KMS-11 (cell line): ENCODE results near the gene FAM184B.

Experiments used
- H2AFZ ChIP-seq: fragments of 200-600 bp; sonication (generic); 2 replicates; pipeline ENCODE4 v1.6.1; 2016; ENCODE audit warnings: antibody characterized with exemption, mixed run types, low read depth
- H3K27ac ChIP-seq: fragments of 200-600 bp; sonication (generic); 2 replicates; pipeline ENCODE4 v1.6.1; 2016; ENCODE audit warnings: mild to moderate bottlenecking, mixed run types
- H3K27me3 ChIP-seq: fragments of 200-600 bp; sonication (generic); 2 replicates; pipeline ENCODE4 v1.6.1; 2017; ENCODE audit warnings: mild to moderate bottlenecking, low read depth, mixed run types, moderate library complexity; ENCODE audit not compliant: insufficient read depth
- H3K36me3 ChIP-seq: fragments of 200-600 bp; sonication (generic); 2 replicates; pipeline ENCODE4 v1.6.1; 2017; ENCODE audit warnings: mild to moderate bottlenecking, mixed run types; ENCODE audit not compliant: insufficient read depth
- H3K4me1 ChIP-seq: fragments of 200-600 bp; sonication (generic); 2 replicates; pipeline ENCODE4 v1.6.1; 2016; ENCODE audit warnings: mild to moderate bottlenecking, low read depth, mixed run types; ENCODE audit not compliant: poor library complexity, severe bottlenecking
- H3K4me2 ChIP-seq: fragments of 200-600 bp; sonication (generic); 2 replicates; pipeline ENCODE4 v1.7.0; 2016; ENCODE audit warnings: mild to moderate bottlenecking, mixed run types
- H3K4me3 ChIP-seq: fragments of 200-600 bp; sonication (generic); IDR thresholded peaks from 2 replicates; pipeline ENCODE4 v1.6.1; 2017; ENCODE audit warnings: low read depth, low read length, mixed read lengths; ENCODE audit not compliant: insufficient read depth
- H3K79me2 ChIP-seq: fragments of 200-600 bp; sonication (generic); 2 replicates; pipeline ENCODE4 v1.6.1; 2016; ENCODE audit warnings: low read depth, mixed run types; ENCODE audit not compliant: insufficient read depth
- H3K9ac ChIP-seq: fragments of 200-600 bp; sonication (generic); 2 replicates; pipeline ENCODE4 v1.6.1; 2016; ENCODE audit warnings: mild to moderate bottlenecking, mixed run types
- H4K20me1 ChIP-seq: fragments of 200-600 bp; sonication (generic); 2 replicates; pipeline ENCODE4 v1.6.1; 2016; ENCODE audit warnings: mild to moderate bottlenecking, mixed run types; ENCODE audit not compliant: insufficient read depth
- TF ChIP-seq, protein P1 (sequence below): fragments of 200-600 bp; sonication (generic); conservative IDR thresholded peaks from 2 replicates; pipeline ENCODE4 v1.6.1; 2017; ENCODE audit warnings: low read depth, mild to moderate bottlenecking, antibody characterized with exemption, low read length, moderate library complexity, mixed read lengths

Gene FAM184B

DNA sequence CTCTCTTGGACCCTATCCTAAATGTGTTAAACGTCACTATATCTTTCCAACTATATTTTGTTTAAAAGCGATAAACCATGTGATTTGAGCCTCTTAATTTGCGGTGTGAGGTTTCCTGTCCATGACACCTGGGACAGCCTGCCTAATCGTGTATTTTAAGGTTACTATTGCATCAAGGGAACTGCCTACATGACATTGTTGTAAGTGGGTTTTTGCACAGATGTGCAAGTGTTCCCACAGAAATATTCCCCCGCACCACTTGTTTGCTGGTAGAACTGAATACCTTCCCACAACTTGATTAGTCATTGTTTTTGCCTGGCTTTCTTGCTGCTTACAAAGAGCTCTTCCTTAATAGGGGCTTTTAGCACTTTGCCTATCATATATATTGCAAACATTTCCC, 5.1 kb upstream of the FAM184B start:
- H3K79me2 ChIP-seq = no peaks in the 10 kb centered on the region
- H4K20me1 ChIP-seq = no peaks in the 10 kb centered on the region
- TF ChIP-seq, protein P1, sequence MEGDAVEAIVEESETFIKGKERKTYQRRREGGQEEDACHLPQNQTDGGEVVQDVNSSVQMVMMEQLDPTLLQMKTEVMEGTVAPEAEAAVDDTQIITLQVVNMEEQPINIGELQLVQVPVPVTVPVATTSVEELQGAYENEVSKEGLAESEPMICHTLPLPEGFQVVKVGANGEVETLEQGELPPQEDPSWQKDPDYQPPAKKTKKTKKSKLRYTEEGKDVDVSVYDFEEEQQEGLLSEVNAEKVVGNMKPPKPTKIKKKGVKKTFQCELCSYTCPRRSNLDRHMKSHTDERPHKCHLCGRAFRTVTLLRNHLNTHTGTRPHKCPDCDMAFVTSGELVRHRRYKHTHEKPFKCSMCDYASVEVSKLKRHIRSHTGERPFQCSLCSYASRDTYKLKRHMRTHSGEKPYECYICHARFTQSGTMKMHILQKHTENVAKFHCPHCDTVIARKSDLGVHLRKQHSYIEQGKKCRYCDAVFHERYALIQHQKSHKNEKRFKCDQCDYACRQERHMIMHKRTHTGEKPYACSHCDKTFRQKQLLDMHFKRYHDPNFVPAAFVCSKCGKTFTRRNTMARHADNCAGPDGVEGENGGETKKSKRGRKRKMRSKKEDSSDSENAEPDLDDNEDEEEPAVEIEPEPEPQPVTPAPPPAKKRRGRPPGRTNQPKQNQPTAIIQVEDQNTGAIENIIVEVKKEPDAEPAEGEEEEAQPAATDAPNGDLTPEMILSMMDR = no peak
- H3K27me3 ChIP-seq = no peaks in the 10 kb centered on the region
- no peak overlapping the region for H3K27ac ChIP-seq
- no peaks in the 10 kb centered on the region for H3K36me3 ChIP-seq
- H3K4me3 ChIP-seq = no peak overlapping the region
- no peak overlapping the region for H2AFZ ChIP-seq
- no peak overlapping the region for H3K9ac ChIP-seq
- no peak overlapping the region for H3K4me2 ChIP-seq
- no peaks in the 10 kb centered on the region for H3K4me1 ChIP-seq

DNA sequence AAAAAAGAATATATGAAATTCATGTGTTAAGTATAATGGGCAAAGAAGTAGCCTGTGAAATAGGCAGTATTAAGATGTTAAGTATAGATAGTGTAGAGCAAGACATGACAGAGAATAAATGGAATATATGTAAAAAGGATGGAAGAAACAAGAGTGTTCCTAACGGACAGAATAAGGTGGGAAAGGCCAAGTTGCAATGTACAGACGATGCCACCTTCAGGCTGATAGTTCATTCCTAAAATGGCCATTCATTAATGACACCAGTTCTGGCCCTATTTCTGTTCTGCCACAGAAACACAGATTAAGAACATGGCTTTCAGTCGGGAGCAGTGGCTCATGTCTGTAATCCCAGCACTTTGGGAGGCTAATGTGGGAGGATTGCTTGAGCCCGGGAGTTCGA, 4.4 kb upstream of the FAM184B start:
- H3K9ac ChIP-seq = no peak overlapping the region
- H3K36me3 ChIP-seq = no peaks in the 10 kb centered on the region
- H3K4me1 ChIP-seq = no peaks in the 10 kb centered on the region
- no peak overlapping the region for H3K4me3 ChIP-seq
- H3K79me2 ChIP-seq = no peaks in the 10 kb centered on the region
- no peak overlapping the region for H3K4me2 ChIP-seq
- no peaks in the 10 kb centered on the region for H3K27me3 ChIP-seq
- H2AFZ ChIP-seq = no peak overlapping the region
- no peak overlapping the region for H3K27ac ChIP-seq
- TF ChIP-seq, protein P1 = no peak
- H4K20me1 ChIP-seq = no peaks in the 10 kb centered on the region

DNA sequence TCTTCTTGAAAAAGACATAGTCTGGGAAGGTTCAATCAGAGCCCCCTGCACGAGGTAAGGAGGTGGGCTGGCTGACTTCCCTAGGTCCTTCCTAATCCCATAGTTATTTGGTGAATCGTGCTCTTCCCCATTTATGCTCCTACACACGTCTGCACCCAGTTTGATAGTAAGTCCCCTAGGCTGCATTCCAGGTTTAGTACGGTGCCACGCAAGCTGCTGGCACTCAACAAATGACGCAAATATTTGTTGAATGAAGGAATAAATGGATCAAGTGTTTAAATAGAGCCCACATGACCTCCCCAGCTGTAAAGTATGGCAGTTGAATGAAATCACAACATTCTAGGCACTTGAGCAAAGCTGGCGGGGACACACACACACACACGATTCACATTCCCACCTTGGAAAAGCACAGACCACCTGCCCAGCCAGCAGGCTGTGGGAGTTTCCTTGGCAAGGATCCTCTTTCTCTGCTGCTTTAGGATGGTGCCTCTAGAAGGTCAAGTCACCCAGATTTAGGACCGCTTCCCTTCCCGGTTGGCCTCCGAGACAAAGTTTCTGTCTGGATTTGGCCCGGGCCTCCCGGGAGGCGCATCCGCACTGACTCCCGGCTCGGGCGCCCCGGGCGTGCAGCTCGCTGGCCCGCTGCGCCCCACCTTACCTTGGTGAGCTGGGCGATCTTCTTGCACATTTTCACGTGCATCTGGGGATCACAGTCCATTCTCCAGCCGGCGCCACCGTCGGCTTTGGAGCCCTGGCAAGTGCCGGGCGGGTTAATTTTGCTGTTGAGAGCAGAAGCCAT, 721 bp downstream of the FAM184B start:
- no peaks in the 10 kb centered on the region for H3K27me3 ChIP-seq
- no peaks in the 10 kb centered on the region for H4K20me1 ChIP-seq
- H3K4me2 ChIP-seq = no peak overlapping the region
- no peak overlapping the region for H3K4me3 ChIP-seq
- H3K36me3 ChIP-seq = no peaks in the 10 kb centered on the region
- H3K4me1 ChIP-seq = no peaks in the 10 kb centered on the region
- H3K27ac ChIP-seq = no peak overlapping the region
- TF ChIP-seq, protein P1 = no peak
- H3K9ac ChIP-seq = no peak overlapping the region
- no peak overlapping the region for H2AFZ ChIP-seq
- no peaks in the 10 kb centered on the region for H3K79me2 ChIP-seq

DNA sequence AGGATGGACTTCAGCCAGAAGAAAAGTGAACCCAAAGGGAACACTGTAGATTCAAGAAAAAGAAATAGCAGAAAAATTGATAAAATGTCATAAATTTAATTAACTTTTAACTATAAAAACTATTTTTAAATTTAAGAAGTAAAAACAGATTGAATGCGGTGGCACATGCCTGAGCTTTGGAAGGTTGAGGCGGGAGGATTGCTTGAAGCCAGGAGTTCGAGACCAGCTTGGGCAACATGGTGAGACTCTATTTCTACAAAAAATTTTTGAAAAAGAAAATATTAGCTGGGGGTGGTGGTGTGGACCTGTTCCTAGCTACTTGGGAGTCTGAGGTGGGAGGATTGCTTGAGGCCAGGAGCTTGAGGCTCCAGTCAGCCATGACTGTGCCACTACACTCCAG, 3.0 kb downstream of the FAM184B start:
- H3K27me3 ChIP-seq = no peaks in the 10 kb centered on the region
- H3K27ac ChIP-seq = no peak overlapping the region
- H3K79me2 ChIP-seq = no peaks in the 10 kb centered on the region
- no peaks in the 10 kb centered on the region for H3K4me1 ChIP-seq
- TF ChIP-seq, protein P1 = no peak
- no peak overlapping the region for H3K4me2 ChIP-seq
- H2AFZ ChIP-seq = no peak overlapping the region
- no peak overlapping the region for H3K4me3 ChIP-seq
- H3K36me3 ChIP-seq = no peaks in the 10 kb centered on the region
- H3K9ac ChIP-seq = no peak overlapping the region
- no peaks in the 10 kb centered on the region for H4K20me1 ChIP-seq
